Activated CD8-positive, alpha-beta memory T cell treated with anti-CD3 and anti-CD28 coated beads for 4 hours (primary cell): Measurements from ENCODE around the gene MPL.

Experiments used
- DNase-seq, 2 donors: peaks; one replicate each; pipeline ENCODE4 v3.0.0-alpha.2; 2020; ENCODE audit warnings: low read depth in 2 of 2

MPL gene

GRCh38 chr1:43325381-43325780 lies 12.2 kb upstream of the MPL start:
- no peak for DNase-seq

GRCh38 chr1:43327549-43328292 lies 9.9 kb upstream of the MPL start:
- no peak for DNase-seq

GRCh38 chr1:43329995-43330751 lies 7.4 kb upstream of the MPL start:
- peak in 1 of 2 donors; percentile 10 for DNase-seq

- no peak for DNase-seq
Measured at GRCh38 chr1:43331688-43332087, 5.9 kb upstream of the MPL start.

- no peak for DNase-seq
Measured at GRCh38 chr1:43334453-43335205, 3.0 kb upstream of the MPL start.

GRCh38 chr1:43338001-43338400 lies 383 bp downstream of the MPL start:
- DNase-seq, result no peak

GRCh38 chr1:43339584-43340232 lies 2.1 kb downstream of the MPL start:
- no peak for DNase-seq

- DNase-seq, result no peak
Measured at GRCh38 chr1:43340559-43340958, 2.9 kb downstream of the MPL start.

- no peak for DNase-seq
Measured at GRCh38 chr1:43344267-43344850, 6.7 kb downstream of the MPL start.

- no peak for DNase-seq
Measured at GRCh38 chr1:43345120-43345519, 7.5 kb downstream of the MPL start.

GRCh38 chr1:43346636-43347035 lies 9.0 kb downstream of the MPL start:
- DNase-seq, result no peak

- no peak for DNase-seq
Measured at GRCh38 chr1:43348343-43348808, 10.8 kb downstream of the MPL start.

- peak in 1 of 2 donors; percentile 26 for DNase-seq
Measured at GRCh38 chr1:43348809-43349593, 11.4 kb downstream of the MPL start.

GRCh38 chr1:43349594-43350306 lies 12.1 kb downstream of the MPL start:
- DNase-seq, result no peak

- no peak for DNase-seq
Measured at GRCh38 chr1:43350976-43351375, 13.4 kb downstream of the MPL start.

GRCh38 chr1:43351421-43352350 lies 14.1 kb downstream of the MPL start:
- DNase-seq, result no peak

- no peak for DNase-seq
Measured at GRCh38 chr1:43352351-43352705, 14.7 kb downstream of the MPL start.

- no peak for DNase-seq
Measured at GRCh38 chr1:43352881-43353280, 15.3 kb downstream of the MPL start.

GRCh38 chr1:43354471-43354870 lies 16.9 kb downstream of the MPL start:
- DNase-seq, result no peak
